Neural progenitor cell (in vitro differentiated cells): ENCODE results near the gene NFXL1.

Experiments used
- EZH2 ChIP-seq: fragments of 200-600 bp; sonication (generic); IDR thresholded peaks from 2 replicates; pipeline ENCODE4 v1.6.1; 2017; ENCODE audit warnings: antibody characterized with exemption, mild to moderate bottlenecking, moderate library complexity
- EZH2phosphoT487 ChIP-seq: fragments of 200-600 bp; sonication (generic); IDR thresholded peaks from 2 replicates; pipeline ENCODE4 v1.6.1; 2017; ENCODE audit warnings: antibody characterized with exemption
- TF ChIP-seq, protein P1 (sequence below): fragments of 200-600 bp; sonication (generic); IDR thresholded peaks from 2 replicates; pipeline ENCODE4 v1.5.1; 2017; ENCODE audit warnings: antibody characterized with exemption, mild to moderate bottlenecking

DNA sequence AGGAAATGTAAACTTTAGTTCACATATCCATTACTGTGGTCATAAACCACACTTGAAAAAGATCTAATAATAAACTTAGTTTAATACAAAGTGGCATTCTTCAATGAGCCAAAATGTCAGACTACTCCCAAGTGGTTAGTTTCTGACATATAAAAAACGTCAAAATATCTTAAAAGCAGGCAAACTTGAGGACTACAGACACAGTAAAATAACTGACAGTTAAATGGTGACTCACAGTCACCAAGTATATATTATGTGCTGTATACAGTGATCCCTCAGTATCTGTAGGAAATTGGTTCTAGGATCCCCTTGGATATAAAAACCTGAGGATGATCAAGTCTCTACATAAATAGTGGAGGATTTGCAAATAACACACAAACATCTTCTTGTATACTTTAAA, 64.9 kb downstream of the NFXL1 start:
- TF ChIP-seq, protein P1, sequence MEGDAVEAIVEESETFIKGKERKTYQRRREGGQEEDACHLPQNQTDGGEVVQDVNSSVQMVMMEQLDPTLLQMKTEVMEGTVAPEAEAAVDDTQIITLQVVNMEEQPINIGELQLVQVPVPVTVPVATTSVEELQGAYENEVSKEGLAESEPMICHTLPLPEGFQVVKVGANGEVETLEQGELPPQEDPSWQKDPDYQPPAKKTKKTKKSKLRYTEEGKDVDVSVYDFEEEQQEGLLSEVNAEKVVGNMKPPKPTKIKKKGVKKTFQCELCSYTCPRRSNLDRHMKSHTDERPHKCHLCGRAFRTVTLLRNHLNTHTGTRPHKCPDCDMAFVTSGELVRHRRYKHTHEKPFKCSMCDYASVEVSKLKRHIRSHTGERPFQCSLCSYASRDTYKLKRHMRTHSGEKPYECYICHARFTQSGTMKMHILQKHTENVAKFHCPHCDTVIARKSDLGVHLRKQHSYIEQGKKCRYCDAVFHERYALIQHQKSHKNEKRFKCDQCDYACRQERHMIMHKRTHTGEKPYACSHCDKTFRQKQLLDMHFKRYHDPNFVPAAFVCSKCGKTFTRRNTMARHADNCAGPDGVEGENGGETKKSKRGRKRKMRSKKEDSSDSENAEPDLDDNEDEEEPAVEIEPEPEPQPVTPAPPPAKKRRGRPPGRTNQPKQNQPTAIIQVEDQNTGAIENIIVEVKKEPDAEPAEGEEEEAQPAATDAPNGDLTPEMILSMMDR, result no peak
- TF ChIP-seq EZH2 (no peak), EZH2phosphoT487 (no peak)
